Activated CD4-positive, alpha-beta T cell treated with anti-CD3 and anti-CD28 coated beads, Interleukin-2, amount 50 U/mL, for 1 hour (primary cell): ENCODE data around the gene CABS1.

ENCODE experiments used
- DNase-seq: peaks from one replicate; pipeline ENCODE4 v3.0.0-alpha.2; 2020

CABS1 gene

GRCh38 chr4:70334681-70335080 lies at the start of gene CABS1:
TSS of gene CABS1 (plus strand) at chr4:70334981. CDS start at chr4:70335040, 59 bp downstream.
- no peak for DNase-seq

- no peak for DNase-seq
These were observed 46.1 kb upstream of the CABS1 start for GRCh38 chr4:70288651-70289050.

DNA sequence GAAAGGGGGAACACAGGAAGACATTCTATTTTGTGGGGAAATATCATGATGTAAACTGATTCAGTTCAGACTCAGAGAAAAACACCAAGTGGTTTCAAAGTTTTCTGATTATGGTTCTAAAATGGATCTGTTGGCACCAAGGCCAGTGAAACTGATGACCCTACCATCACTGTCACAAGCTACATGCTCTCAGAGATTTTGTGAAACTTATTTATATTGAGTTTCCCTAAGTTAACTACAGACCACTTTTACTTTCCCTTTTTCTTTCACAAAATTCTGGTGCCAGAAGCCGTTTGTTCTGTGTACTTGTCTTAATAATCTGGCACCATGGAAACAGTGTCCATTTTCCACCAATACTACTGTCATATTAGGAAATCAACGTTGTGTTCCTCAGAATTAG lies 43.4 kb upstream of the CABS1 start:
- no peak for DNase-seq

- DNase-seq = no peak
These were observed 37.2 kb upstream of the CABS1 start for GRCh38 chr4:70297576-70297975.

DNA sequence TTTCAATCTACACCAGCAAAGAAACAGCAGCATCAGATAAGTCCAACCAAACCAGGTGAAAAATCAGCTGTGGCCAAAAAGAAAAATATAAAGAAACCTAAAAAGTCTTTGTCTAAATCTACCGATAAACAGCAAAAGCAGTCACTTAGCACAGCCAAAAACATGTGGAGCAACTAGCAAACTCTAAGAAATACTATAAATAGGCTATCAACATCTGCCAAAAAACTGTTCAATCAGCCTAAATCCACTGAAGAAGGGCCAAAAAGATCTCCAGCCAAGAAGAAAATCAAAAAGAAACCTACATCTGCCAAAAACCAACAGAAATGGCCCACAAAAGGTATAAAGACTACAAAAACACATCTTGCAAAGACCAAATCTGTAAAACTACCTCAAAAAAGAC lies 36.7 kb upstream of the CABS1 start:
- no peak for DNase-seq

GRCh38 chr4:70299643-70300042 lies 35.1 kb upstream of the CABS1 start:
- no peak for DNase-seq

- DNase-seq = no peak
These were observed 34.6 kb upstream of the CABS1 start for GRCh38 chr4:70300215-70300614.

DNA sequence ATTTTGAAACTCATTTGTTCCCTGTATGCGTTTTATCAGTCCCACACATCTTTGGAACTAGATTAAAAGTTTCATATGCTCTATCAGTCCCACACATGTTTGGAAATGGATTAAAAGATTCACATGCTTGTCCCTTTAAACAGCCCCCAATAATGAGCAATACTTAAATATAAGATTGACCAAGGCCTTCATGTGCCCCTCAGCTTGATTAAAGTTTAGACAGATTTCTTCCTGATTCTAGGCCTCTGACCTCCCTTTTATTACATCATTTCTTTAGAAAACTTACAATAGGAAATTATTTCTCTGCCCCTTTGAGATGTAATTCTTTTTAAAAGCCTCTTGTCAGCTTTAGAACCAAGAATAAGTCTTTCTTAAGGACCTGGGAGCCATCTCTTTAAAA lies 31.7 kb upstream of the CABS1 start:
- DNase-seq = no peak

- DNase-seq = no peak
These were observed 29.2 kb upstream of the CABS1 start for GRCh38 chr4:70305601-70306000.

GRCh38 chr4:70306076-70306475 lies 28.7 kb upstream of the CABS1 start:
- no peak for DNase-seq

GRCh38 chr4:70313736-70314135 lies 21.0 kb upstream of the CABS1 start:
- no peak for DNase-seq

GRCh38 chr4:70315928-70316327 lies 18.9 kb upstream of the CABS1 start:
- no peak for DNase-seq

DNA sequence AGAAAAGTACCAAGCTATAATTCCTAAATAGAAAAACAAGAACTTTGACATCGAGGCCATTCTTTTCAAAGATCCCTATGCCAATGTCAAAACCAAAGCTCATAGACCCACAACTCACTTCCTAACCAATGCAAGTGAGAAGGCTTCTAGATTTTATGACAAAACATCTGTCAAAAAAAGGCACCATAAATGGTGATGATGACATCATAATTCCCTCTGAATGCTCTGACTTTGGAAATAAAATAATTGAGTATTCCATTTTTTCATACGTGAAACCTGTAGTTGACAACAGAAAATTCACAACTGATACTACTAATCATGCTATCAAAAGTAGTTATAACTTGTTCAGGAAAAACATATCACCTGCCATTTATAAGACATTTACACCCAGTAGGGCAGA lies 8.7 kb upstream of the CABS1 start:
- DNase-seq = no peak

- no peak for DNase-seq
These were observed 1.3 kb downstream of the CABS1 start for GRCh38 chr4:70336043-70336442.

DNA sequence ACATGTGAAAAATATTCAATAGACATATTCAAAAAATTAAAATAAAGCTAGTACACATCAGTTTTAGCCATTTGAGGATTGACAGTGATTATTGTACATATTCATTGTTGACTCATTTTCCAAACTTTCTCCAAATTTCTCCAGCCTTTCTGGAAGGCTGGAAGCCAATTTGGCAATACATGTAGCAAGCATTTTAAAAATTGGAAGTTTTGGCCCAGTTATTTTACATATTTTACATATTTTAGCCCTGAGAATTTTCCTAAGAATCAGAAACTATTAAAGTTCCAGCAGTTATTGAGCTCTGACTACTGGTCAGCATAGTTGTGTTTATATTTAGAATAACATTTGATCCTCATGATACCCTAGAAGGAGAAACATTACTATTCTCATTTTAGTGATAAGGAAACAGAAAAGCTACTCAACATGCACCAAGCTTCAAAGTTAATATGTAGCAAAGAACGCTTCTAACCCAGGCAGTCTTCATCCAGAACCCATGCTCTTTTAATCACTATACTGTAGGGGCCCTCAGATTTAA lies 3.2 kb downstream of the CABS1 start:
- no peak for DNase-seq

GRCh38 chr4:70356185-70356584 lies 21.4 kb downstream of the CABS1 start:
- no peak for DNase-seq

GRCh38 chr4:70359115-70359661 lies 24.4 kb downstream of the CABS1 start:
- no peak for DNase-seq

DNA sequence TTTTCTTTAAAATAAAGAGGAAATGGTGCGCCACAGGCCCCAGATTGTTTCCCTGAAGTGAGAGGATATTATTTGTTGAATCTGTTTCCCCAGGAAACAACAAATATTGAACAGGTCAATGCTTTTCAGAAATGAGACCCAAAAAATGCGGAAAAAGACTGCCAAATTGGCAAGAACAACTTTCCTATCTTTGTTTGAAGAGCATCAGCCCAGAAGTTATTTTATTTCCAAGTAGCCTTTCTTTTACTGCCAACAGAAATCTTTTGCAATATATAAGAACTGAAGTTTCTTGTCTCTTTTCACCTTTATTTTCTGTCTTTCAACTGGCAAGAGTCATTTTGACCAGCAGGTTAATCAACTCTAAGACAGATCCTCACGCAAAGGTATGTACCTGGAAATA lies 25.7 kb downstream of the CABS1 start, which contains the start of gene SMR3A:
Gene SMR3A (plus strand): TSS at position 301 of the 400 bp plus-strand sequence. CDS start 1,356 bp downstream, outside the sequence.
- DNase-seq = no peak

DNA sequence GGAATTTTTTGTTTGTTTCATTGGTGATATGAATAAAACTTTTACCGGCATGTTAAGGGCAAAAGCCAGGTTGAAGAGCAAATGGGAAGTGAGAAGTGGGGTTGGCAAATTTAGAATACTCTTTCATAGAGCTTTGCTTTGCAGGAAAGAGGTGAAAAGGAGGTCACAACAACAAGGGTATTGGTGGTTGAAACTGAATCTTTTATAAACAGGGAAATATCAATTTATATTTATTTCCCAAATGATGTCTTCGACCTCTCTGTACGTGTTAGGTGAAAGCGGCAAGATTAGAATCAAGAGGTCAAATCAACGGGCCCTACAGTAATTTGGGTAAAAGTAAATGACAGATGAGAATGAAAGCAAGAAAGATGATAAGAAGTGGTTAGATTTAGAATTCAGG lies 29.2 kb downstream of the CABS1 start:
- no peak for DNase-seq

DNA sequence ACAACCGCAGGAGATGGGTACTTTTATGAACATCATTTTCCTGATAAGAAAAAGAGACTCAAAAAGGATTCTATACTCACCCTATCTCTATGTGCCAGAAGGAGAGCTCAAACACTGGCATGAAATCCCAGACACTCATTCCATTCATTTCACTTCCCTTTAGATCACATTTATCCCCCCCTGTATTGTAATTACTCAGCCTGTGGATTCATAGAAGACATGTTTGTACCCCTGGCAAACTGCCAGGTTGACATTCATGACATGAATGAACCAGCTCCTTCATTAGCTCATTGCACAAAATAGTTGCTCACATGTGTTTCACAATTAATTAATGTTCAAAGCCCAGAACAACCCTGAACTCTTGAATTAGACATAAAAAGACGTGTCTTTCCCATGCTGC lies 30.7 kb downstream of the CABS1 start:
- no peak for DNase-seq

DNA sequence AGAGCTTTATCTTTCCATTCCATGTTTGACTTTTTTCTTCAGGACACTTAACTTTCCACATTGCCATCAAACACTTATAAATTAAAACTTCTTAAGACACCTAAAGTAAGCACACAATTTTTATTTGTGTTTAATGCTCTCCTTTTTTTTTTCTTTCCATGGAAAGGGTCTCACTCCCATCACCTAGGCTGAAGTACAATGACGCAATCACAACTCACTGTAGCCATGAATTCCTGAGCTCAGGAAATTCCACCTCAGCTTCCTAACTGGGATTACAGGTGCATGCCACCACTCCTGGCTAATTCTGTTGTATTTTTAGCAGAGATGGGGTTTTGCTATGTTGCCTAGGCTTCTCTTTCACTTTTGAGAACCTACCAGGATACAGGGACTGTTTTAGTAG lies 33.0 kb downstream of the CABS1 start:
- no peak for DNase-seq

GRCh38 chr4:70371987-70372386 lies 37.2 kb downstream of the CABS1 start:
- no peak for DNase-seq

DNA sequence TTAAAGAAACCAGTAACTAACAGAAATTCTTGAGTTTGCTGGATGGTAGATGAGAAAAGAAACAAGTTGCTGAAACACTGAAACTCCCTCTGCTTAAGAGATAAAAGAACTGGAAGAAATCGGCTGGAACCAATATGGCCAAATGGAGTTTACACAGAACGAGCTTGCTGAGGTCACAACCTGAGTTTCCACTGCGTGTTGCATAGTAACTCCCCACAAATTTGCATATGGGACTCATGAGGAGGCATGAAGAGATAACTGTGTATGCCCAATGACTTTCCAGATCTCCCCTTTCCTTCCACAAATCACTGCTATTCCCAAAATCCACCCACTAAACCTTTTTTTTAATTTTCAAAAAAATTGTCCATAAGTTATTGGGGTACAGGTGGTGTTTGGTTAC lies 38.0 kb downstream of the CABS1 start:
- no peak for DNase-seq

DNA sequence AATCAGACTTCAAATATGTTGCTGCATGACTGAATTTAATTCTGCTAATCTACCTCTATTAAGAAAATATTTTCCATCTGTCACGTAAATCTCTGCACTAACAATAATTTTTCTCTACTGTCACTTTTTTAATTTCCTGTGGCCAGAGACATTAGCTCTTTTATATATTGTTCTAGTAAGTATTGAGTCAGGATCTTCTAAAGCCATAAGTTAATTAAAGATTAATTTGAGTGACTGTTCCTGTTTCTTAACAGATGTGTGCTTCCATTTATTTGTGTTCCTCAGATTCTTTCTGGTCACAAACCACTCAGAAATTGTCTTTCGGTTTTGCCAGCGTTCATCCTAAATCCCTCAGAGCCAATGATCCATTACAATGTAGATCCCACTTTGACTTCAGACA lies 45.8 kb downstream of the CABS1 start:
- DNase-seq = no peak

- no peak for DNase-seq
These were observed 48.0 kb downstream of the CABS1 start, which contains the start of gene SMR3B for GRCh38 chr4:70382691-70383181. TSS of gene SMR3B (plus strand) at chr4:70383131. CDS start at chr4:70384511, 1,380 bp downstream.
